HK-2 (cell line): ENCODE results near the gene MALL.
"Not testable (repeated sequence)": the region's sequence is repeated elsewhere in the genome, so short reads cannot be mapped to it uniquely, and the experiment has no call there.

Experiments used
- DNase-seq: peaks from one replicate; pipeline ENCODE4 v3.0.0-alpha.2; 2018; ENCODE audit not compliant: unreplicated experiment

The MALL gene

GRCh38 chr2:110052166-110052565, 63.5 kb downstream of the MALL start:
- not testable (repeated sequence) for DNase-seq

GRCh38 chr2:110050222-110050621, 65.4 kb downstream of the MALL start:
- not testable (repeated sequence) for DNase-seq

GRCh38 chr2:110049769-110050168, 65.9 kb downstream of the MALL start:
- DNase-seq = not testable (repeated sequence)

GRCh38 chr2:110048255-110049197, 67.1 kb downstream of the MALL start:
- not testable (repeated sequence) for DNase-seq

GRCh38 chr2:110047225-110047624, 68.4 kb downstream of the MALL start:
- not testable (repeated sequence) for DNase-seq

GRCh38 chr2:110041941-110042660, 73.5 kb downstream of the MALL start:
- not testable (repeated sequence) for DNase-seq

- not testable (repeated sequence) for DNase-seq
Observed at GRCh38 chr2:110037336-110037735, 78.3 kb downstream of the MALL start.

- not testable (repeated sequence) for DNase-seq
Observed at GRCh38 chr2:110035384-110035783, 80.2 kb downstream of the MALL start.

- not testable (repeated sequence) for DNase-seq
Observed at GRCh38 chr2:110034935-110035334, 80.7 kb downstream of the MALL start.
